HG03196 (cell line): Measurements from ENCODE around the gene GPS2.
"Not testable (repeated sequence)": the region's sequence is repeated elsewhere in the genome, so short reads cannot be mapped to it uniquely, and the experiment has no call there.

ENCODE experiments used
- ATAC-seq: cut with Tn5 transposase; IDR thresholded peaks from one replicate; pipeline ENCODE4 v1.9.1; 2021; ENCODE audit not compliant: unreplicated experiment

The GPS2 gene

DNA sequence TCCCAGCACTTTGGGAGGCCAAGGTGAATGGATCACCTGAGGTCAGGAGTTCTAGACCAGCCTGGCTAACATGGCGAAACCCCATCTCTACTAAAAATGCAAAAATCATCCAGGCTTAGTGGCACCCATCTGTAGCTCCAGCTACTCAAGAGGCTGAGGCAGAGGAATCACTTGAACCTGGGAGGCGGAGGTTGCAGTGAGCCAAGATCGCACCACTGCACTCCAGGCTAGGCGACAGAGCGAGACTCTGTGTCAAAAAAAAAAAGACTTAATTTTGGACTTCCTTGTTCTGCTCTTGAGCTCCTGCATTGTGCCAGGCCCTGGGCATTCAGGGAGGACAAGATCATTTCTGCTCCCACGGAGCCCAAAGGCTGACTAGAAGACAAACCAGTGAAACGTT is 22.4 kb upstream of the GPS2 start:
- not testable (repeated sequence) for ATAC-seq

DNA sequence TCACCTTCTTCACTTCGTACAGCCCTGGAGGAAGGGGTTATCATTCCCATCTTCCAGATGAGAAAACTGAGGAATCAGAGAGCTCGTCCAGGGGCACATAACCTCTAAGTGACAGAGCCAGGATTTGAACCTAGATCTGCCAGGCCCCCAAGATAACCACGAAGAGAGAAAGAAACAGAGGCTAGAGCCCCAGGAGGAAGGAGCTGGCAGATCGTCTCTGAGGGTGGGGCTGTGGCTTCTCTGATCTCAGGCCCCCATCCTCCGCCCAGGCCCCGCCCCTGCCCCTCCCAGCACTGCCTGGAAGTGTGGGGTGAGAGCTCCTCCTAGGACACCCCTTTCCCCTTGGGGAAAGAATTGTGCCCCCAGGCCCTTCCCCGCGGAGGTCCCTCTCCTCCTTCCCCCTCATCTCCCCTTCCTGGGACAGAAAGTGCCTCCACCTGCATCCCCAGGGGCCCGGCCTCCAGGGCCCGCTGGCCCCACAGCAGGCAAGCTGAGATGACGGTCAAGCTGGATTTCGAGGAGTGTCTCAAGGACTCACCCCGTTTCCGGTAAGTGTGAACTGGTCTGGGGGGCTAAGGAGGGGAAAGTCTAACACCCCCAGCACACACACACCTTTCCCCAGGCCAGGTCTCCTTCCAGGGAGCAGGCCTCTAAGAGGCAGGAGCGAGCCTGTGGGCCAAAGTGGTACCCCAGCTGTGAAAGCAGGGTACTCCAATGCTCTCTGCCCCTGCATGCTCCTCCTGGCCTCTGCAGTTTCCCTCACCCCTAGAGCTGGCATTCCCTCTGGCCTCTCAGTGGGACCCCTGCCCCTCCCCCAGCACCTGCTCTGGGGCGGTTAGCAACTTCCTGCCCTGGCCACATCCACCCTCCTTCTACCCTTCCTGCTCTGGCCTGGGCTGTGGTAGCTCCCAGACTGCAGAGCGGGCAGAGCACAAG is 21.3 kb upstream of the GPS2 start, which contains the start of gene ACAP1:
Gene ACAP1, plus strand, starts transcription at position 290 of the 936 bp plus-strand sequence. Its CDS starts 206 bp downstream, at position 496.
- ATAC-seq: peak; percentile 67

- ATAC-seq: not testable (repeated sequence)
These were observed 20.6 kb upstream of the GPS2 start for GRCh38 chr17:7335765-7336164.

DNA sequence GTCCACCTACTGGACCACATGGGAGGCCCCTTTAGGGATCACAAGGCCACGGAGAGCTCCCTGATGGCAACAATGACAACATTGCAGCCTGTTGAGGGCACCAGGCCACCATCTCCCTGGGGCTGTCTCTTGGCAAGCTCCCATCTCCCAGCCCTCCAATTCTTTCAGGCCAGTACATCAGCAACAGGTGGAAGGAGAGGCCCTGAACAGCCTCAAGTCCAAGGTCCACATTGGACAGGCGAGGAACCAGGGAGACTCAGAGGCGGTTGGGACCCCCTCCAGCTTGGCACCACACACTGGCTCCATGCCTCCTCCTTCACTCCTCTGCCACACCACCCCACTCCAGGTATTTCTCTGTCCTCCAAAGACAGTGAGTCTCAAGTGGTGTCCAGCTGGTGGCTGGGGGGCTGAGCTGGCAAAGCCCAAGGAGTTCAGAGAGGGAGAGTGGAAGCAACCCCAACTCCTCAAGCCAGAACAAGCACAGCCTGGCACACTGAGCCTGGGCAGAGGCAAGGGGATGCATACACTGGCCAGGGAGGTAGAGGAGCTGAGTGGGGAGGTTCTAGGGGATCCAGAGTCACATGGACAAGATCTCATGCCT is 19.9 kb upstream of the GPS2 start:
- ATAC-seq: no peak

- ATAC-seq: not testable (repeated sequence)
These were observed 17.5 kb upstream of the GPS2 start for GRCh38 chr17:7332600-7333069.

DNA sequence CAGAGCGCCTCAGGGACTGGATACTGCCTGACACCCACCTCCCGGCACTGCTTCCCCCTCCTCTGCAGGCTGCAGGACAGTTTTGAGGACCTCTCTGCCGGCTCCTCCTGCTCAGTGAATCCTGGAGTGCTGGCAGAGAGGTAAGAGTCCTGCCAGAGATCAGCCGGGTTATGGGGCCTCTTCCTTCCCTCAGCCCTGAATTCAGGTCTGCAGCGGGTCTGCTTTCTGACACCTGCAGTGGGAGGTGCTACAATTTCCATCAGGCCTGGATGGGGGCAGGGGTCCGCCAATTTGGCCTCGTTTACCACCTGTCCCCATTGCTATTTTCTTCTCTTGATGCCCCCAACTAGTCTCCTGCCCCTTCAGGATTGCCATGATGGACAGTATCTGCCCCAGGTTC is 17.0 kb upstream of the GPS2 start:
- ATAC-seq: no peak

- no peak for ATAC-seq
These were observed 15.5 kb upstream of the GPS2 start for GRCh38 chr17:7330638-7331015.

DNA sequence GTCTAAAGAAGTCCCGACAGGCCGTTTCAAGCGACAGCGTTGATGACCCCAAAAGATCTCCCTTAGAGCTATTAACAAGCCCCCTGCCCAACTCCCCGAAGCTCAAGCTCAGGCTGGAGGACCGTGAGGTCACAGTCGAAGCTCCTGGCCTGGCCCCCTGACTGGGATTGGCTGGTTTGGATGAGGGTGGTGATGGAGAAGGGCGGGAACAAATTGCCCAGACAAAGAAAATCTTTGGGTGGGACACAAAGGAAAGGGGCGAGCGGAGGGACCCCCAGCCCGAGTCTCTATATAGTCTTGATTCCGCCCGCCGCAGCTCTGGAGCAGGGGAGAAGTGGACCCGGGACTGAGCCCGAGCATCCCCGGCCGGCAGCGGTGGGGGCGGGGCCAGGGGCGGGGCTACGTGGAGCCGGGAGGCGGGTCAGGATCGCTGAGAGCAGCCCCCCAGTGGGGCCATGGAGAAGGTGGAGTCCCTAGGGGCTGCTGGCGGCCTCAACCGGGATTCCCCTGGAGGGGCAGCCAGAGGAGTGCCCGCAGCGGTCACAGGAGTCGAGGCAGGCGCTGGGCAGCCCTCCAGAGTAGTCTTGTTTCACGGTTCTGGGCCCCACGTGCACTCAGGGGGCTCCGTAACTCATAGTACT is 15.0 kb upstream of the GPS2 start:
- peak; percentile 34 for ATAC-seq

DNA sequence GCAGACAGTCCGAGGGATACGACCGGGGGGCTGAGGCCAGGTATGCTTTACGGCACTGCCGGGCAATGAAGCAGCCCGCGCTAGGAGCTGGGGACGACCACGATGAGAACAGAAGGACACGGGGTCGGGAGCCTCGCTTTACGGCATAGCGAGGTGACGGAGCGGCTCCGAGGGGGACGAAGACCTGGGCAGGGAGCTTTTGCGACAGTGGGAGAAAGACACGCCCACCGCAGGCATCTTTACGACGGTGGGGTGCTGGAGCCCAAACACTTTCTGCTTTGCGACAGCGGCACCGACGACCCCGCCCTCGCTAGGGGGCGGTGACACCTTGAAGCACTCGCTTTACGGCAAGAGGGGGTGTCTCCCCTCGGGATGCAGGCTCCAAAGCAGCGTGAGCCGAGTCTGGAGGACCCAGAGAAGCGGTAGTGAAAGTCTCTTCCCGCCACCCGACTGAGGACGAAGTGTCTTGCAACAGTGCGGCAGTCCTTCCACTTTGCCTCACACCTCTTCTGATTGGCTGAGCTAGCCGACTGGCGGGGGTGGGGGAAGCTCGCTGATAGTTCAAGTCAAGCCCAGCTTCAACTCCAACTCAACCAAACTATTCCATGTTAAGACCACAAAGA is 14.3 kb upstream of the GPS2 start:
- ATAC-seq: peak; percentile 49

- ATAC-seq: peak; percentile 8
These were observed 13.7 kb upstream of the GPS2 start, which contains the start of gene NEURL4 for GRCh38 chr17:7328840-7329373. TSS of gene NEURL4 (minus strand) at chr17:7329335. CDS start at chr17:7329312, 23 bp downstream.

- no peak for ATAC-seq
These were observed 12.8 kb upstream of the GPS2 start for GRCh38 chr17:7328009-7328408.

DNA sequence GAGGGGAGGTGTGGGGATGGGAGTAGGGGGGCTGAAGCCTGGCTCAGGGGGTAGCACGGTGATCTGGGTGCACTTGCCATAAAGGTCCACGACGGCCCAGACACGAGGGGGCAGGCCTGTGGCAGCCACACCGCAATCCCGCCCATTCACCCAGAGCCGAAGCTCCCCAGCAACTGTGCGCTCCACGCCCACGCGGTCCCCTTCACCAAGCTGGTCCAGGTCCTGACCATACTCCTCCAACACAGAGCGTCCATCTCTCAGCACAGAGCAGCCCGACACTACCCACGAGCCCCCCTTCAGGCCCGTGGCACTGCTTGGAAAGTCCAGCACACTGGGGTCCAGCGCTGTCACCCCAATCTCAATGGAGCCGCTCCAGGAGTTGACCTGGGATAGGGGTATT is 12.3 kb upstream of the GPS2 start:
- ATAC-seq: no peak

- ATAC-seq: no peak
These were observed 11.9 kb upstream of the GPS2 start for GRCh38 chr17:7327056-7327455.

DNA sequence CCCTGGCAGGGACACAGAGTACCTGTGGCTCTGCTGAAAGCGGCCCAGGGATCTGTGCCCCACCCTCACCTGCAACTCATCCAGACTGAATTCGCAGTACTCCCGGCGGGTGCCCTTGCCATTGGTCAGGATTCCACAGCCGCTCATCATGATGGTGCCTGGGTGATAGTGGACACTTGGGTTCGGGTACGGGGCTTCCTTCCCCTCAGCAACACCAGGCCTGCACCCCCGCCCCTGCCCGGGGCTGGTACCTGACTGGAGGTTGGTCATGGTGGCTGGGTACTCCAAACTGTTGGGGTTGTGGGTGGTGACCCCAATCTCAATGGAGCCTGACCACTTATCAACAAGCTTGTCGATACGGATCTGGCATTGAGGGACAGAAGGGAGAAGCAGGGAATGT is 11.0 kb upstream of the GPS2 start:
- no peak for ATAC-seq

GRCh38 chr17:7325031-7325528 is 9.9 kb upstream of the GPS2 start:
- ATAC-seq: no peak

DNA sequence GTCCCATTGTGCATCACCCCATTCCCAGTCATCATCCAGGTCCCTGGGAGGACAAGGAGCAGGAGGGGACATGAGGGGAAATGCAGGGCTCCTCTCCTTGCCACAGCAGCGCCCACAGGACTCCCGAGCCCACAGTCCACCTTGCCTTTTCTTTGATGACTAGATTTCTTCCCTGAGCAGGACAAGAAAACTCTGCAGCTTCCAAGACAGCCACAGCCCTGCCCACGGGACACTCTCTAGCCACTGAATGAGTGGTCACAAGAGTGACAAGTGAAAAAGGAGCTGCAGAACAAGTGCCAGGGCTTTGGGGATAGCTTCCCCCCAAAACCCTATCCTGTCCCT is 9.2 kb upstream of the GPS2 start:
- ATAC-seq: no peak

DNA sequence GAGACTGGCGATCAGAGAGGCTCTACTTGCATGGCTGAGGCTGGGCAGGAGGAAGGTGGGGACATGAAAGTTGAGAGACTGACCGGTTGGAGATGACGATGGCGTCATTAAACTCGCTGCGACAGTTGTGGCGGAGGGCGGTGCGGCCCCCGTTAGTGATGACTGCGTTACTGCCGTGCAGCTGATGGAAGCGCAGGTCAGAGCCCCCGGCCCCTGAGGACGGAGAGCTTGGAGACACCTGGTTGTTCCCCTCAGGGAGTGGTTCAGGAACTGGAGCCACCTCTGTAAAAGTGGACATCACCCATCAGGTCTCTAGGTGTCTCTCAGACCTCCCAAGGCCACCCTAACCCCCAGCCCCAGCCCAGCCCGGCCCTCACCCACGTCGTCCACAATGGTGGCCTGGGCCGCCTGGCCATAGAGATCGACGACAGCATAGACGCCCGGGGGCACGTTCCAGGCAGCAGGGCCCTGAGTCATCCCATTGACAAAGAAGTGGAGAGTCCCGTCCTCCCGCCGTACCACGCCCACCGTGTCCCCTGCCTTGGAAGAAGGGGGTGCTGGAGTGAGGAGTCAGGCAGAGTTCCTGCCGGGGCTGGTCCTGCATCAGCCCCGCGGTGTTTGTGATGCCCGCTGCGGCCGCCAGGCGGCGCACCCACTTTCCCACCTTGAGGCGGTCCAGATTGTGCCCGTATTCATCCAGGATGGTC is 8.7 kb upstream of the GPS2 start:
- no peak for ATAC-seq

DNA sequence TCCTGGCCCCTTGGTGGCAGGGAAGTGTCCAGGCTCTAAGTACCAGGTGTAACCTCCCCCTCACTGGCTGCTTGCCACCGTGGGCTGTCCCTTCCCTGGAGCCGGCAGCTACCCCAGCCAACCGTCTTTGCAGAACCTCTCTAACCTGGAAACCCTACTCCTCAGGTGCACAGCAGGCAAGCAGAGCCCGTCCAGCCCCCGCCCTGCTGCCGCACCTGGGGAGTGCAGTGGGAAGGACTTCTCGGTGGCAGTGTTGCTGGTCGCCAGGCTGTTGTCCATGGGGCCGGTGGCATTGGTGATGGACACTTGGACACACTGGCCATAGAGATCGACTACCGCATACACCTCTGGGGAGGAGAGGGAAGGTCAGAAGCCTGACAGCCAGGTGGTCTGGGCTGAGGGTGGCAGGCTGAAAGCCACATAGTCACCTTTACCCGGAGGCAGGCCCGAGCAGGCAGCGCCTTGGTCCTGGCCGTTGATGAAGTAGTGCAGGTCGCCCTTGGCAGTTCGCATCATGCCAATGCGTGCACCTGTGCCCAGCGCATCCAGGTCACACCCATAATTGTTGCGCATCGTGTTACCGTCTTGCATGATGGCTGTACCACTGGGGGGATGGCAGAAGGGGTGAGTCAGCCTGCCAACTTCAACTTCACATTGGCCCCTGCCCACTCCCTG is 7.5 kb upstream of the GPS2 start:
- no peak for ATAC-seq

- ATAC-seq: no peak
These were observed 6.3 kb upstream of the GPS2 start for GRCh38 chr17:7321466-7321865.
